GM12872 (cell line): Measurements from ENCODE around the gene LEO1.

ENCODE experiments used
- CTCF ChIP-seq: IDR thresholded peaks from 3 replicates; pipeline ENCODE4 v1.5.1; 2011; ENCODE audit warnings: low read depth, mild to moderate bottlenecking, low read length, moderate library complexity; ENCODE audit not compliant: insufficient read depth

LEO1 gene

DNA sequence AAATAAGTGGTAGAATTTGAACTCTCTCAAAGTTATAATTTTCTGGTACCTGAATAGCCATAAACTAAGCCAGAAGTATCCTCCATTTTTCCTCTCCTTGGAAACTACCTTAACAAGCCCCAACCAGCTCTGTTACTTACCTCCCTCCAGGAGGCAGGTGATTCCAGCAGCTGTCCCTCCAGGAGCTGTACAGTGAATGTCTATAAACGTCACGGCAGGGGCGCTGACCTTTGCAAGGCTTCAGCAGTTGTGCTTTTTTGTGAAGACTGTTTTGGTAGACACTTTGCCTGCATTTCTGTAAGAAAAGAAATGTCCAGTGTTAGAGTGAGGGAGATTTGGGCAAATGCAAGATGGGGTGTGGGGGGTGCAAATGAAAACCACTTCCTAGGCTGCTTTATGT lies 67.2 kb downstream of the LEO1 start:
- TF ChIP-seq CTCF = no peak

DNA sequence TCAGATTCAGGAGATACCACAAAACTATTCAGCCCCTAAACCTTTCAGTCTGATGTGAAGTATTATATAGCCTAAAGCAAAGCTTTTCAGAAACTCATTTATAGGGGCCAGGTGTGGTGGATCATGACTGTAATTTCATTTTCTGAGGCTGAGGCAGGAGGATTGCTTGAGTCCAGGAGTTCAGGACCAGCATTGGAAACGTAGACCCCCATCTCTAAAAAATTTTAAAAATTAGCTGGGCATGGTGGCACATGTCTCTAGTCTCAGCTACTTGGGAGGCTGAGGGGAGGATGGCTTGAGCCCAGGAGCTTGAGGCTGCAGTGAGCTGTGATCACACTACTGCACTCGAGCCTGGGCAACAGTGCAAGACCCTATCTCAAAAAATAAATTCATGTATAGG lies 82.1 kb downstream of the LEO1 start:
- no peak for TF ChIP-seq CTCF

- TF ChIP-seq CTCF = peak; percentile 56
Observed at GRCh38 chr15:51888593-51889195, 82.9 kb downstream of the LEO1 start.
